ENCODE measurements around the gene TECTB.

GRCh38 chr10:112258407-112258806 is 24.8 kb upstream of the TECTB start:
- TF ChIP-seq EZH2 (IDR thresholded peaks at IDR 0.05; ENCODE audit: insufficient read depth, poor library complexity, severe bottlenecking) (no peak), EZH2phosphoT487 (IDR thresholded peaks at IDR 0.05; ENCODE audit: insufficient read depth, low read depth) (no peak)

Measured in GM23248 (cell line).